Left forelimb (tissue), 1 donor: ENCODE measurements around the gene ETS2.

Experiments
- DNase-seq: peaks from one replicate; pipeline ENCODE4 v3.0.0-alpha.2; 2018; ENCODE audit warnings: low spot score

Gene ETS2

GRCh38 chr21:38805328-38806152, at the start of gene ETS2:
TSS of gene ETS2 (plus strand) at chr21:38805929. CDS start at chr21:38810035, 4,106 bp downstream.
- peak; percentile 89 for DNase-seq

DNA sequence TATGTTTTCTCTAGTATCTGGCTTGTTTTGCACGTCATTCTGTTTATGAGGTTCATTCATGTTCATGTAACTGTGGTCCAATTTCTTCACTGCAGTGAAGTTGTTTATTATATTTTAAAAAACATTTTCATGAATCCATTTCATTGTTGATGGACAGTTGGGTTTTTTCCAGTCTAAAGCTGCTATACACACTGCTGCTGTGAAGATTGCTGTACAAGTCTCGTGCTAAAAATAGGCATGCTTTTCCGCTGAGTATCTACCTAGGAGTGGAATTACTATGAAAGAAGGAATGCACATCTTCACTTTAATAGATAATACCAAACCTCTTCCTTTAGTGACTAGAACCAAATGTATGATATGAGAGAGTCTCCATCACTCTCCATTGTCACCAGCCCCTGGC, 49.0 kb upstream of the ETS2 start:
- no peak for DNase-seq

DNA sequence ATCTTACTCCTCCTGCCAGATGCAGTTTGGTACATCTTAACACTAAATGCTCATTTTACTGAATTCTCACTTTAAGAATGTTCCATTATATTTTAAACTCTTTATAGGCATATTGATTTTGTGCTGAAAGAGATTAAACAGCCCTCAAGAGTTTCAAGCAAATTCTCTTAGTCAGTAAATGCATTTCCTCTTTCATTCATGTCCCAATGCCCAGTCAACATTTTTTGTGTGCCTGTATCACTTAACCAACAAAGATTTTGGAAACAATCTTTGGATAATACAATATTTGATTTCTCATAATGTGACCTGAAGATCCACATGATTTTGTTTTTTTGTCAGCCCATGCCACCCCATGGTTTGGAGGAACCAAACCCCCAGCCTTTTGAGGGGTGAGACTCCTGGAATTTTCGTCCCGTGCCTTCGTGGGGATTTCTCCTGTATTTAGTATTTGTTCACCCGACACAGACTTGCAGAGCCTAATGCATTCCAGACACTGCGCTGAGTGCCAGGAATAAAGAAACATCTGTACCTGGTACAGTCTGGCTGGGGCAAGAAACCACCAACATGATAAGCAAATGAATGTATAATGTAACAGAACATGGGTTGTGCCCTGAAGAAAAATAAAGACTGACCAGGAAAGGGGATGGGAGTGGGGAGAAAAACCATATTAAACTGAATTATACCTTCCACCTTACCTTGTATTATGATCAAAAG, 47.1 kb upstream of the ETS2 start:
- DNase-seq: no peak

GRCh38 chr21:38759413-38759812, 46.3 kb upstream of the ETS2 start:
- no peak for DNase-seq

DNA sequence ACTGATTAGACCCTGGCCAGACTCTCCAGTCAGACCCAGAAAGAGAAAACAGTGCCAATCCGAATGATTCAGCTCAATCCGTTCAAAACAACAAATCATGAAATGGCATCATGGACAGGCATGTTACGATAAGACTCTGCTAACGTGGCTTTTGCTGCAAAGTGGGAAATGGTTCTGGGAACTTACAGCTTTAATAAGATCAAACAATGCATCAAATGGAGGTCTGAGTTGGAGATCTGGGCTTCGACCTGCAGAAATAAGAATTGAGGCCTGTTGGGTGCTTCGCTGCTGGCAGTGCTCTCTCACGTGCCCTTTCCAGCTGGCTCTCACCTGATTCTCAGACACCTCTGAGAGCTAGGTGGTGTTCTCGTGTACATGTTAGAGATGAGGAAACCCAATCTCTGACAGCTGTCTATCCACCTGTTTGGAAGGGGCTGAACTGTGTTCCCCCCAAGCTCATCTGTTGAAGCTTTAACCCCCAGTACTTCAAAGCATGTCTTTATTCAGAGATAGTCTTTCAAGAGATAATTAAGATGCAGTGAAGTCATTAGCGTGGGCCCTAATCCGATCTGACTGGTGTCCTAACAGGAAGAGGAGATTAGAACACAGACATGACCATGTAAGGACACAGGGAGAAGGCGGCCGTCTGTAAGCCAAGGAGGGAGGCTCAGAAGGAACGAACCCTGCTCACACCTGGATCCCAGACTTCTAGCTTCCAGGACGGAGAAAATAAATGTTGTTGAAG, 45.5 kb upstream of the ETS2 start:
- DNase-seq: no peak

DNA sequence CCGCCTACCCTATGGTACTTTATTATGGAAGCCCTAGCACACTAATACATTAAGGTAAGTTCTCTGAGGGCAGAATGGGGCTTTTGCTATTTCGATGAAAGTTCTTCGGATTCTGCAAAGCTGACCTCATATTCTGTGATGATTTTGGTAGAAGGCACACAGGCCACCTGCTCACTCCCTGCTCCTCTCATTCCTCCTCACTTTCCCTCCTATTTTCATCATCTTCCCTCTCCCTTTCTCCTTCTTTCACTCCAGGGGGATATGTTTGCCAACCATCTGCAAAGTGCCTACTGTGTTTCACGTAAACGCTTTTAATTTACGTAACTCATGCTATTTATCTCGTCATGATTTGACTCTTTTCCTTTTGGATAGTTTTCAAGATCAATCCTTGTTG, 45.0 kb upstream of the ETS2 start:
- DNase-seq: no peak

DNA sequence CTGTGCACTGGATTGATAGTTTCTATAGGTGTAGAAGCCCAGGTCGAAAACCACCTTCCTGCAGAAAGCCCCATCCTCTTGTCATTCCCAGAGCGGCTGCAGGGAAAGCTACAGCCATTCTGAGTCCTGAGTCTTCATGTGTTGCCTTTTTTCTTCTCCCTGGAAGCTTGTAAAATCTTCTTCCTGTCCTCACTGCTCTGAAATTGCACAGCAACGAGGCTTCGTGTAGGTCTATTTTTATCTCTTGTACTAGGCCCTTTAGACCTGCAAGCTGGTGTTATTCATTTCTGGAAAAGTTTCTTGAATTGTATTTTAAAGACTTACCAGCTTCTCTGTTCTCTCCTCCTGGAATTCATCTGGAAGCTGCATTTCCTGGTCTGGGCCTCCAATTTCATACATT, 44.2 kb upstream of the ETS2 start:
- DNase-seq: no peak

DNA sequence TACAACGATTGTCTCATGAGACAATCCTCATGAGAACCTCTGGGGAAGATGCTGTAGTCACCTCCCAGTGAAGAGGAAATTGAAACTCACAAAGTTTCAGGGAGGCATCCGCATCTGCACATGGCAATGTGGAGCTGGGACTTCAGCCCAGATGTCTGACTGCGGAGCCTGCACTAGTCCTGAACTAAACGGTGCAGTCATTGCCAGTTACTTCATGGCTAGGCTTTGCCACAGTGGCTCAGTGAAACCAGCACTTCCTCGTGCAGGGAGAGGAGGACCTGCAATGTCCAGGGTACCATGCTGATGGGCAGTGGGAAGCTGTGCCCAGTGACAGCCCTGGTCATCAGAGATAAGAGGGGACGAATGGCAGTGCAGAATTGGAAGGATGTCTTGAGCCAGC, 40.7 kb upstream of the ETS2 start:
- DNase-seq: no peak

DNA sequence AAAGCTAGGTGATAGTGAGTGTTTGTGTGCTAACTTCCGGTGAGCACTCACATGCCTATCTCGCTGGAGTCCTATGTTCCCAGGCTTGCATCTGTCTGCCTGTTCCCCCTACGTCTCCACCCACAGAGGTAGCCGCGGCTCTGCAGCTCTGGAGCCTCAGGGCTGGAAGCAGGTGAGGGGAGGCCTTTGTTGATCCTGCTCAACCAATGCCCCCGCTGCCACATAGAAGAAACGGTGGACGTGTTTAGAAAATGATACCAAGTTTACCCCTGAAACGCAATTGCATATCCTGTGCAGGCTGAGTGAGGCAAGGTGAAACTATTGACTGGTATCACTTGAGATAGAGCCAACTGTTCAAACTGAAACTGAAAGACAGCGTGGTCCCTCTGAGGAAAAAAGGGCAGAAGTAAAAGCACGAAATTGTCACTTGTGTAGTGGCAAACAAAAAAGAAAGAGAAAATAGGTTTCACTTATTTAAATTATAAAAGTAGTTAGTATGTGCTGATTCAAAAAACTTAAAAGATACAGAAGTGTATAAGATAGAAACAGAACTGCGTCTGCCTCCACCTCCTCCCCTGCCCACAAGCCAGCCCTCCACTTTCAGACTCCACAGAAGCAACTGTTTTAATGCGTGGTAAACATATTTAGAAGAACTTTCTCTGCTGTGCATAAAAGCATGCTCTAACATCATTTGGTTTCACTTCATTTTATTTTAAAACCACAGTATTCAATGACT, 38.6 kb upstream of the ETS2 start:
- DNase-seq: no peak

GRCh38 chr21:38768471-38769063, 37.2 kb upstream of the ETS2 start:
- DNase-seq: no peak

GRCh38 chr21:38769191-38769780, 36.4 kb upstream of the ETS2 start:
- no peak for DNase-seq

GRCh38 chr21:38770660-38771059, 35.1 kb upstream of the ETS2 start:
- no peak for DNase-seq

DNA sequence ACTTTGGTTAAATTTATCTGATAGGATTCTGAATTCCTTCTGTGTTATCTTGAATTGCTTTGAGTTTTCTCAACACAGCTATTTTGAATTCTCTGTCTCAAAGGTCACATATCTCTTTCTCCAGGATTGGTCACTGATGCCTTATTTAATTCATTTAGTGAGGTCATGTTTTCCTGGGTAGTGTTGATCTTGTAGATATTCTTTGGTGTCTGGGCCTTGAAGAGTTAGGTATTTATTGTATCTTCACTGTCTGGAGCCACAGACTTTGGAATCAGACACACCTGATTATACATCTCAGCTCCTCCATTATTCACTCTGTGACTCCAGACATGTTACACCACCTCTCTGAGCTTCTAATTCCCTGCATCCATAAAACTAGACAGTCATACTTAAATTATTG, 34.2 kb upstream of the ETS2 start:
- no peak for DNase-seq

- DNase-seq: no peak
Measured at GRCh38 chr21:38772646-38773045, 33.1 kb upstream of the ETS2 start.

GRCh38 chr21:38773099-38774061, 32.3 kb upstream of the ETS2 start:
- DNase-seq: no peak

- no peak for DNase-seq
Measured at GRCh38 chr21:38774152-38774551, 31.6 kb upstream of the ETS2 start.

DNA sequence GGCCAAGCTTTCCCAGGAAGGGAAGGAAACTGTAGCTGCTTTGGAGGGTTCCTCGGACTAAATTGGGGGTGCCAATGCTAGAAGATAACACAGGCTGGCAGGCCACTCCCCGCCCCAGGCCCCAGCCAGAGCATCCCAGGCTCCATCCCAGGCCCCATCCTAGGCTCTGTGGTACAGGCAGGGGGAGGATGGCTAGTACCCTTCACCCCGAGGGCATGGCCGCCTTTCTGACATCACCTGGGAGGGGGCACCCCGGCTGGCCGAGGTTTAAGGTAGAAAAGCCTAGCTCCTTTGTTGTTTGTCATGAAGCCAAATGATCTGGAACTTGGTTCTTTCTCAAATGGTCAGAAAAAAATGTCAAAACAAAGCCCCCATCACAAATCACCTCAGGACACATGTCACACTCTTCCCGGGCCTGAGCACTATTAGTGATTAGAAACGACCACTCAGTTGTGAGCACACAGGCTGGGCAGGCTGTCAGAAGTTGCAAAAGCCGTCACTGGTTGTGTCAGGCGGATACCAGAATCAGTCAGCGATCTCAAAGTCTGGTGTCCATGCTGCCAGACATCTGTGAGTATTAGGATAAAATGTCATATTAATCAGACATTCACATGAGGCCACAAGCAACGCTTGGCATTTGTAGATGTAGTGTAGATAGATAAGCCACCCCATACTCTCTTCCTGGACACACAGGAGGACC, 31.0 kb upstream of the ETS2 start:
- DNase-seq: no peak

- no peak for DNase-seq
Measured at GRCh38 chr21:38775733-38776132, 30.0 kb upstream of the ETS2 start.

GRCh38 chr21:38777015-38777414, 28.7 kb upstream of the ETS2 start:
- no peak for DNase-seq

GRCh38 chr21:38777531-38777930, 28.2 kb upstream of the ETS2 start:
- DNase-seq: no peak
